Fibroblast of lung (primary cell): ENCODE data around the gene EDEM1. TPM values are rescaled to one million over a fixed set of nuclear protein-coding genes. Genes with fewer than 3 reads are reported as not detected.
A peak's percentile ranks its signal among the peaks of the same experiment; 100 is the strongest.

Experiments used
- DNase-seq, 2 donors: peaks; one replicate each; pipeline versions ENCODE4 v3.0.0 to v3.0.0-alpha.2; 2010; ENCODE audit warnings: low read depth in 2 of 2
- H2AFZ ChIP-seq: 2 replicates; pipeline ENCODE4 v1.5.1; 2012; ENCODE audit warnings: low read length, control low read depth, inconsistent platforms
- H3K27ac ChIP-seq: 2 replicates; pipeline ENCODE4 v1.5.1; 2011; ENCODE audit warnings: low read length, control low read depth; ENCODE audit not compliant: insufficient read depth
- H3K27me3 ChIP-seq: 2 replicates; pipeline ENCODE4 v1.5.1; 2011; ENCODE audit warnings: mild to moderate bottlenecking, low read length; ENCODE audit not compliant: control insufficient read depth, insufficient read depth
- H3K36me3 ChIP-seq: 2 replicates; pipeline ENCODE4 v1.5.1; 2011; ENCODE audit warnings: low read length; ENCODE audit not compliant: control insufficient read depth, insufficient read depth
- H3K4me1 ChIP-seq: 2 replicates; pipeline ENCODE4 v1.5.1; 2011; ENCODE audit warnings: low read length; ENCODE audit not compliant: control insufficient read depth, insufficient read depth; ENCODE audit errors: extremely low read depth
- H3K4me2 ChIP-seq: 2 replicates; pipeline ENCODE4 v1.5.1; 2011; ENCODE audit warnings: low read length, control low read depth; ENCODE audit not compliant: insufficient read depth; ENCODE audit errors: extremely low read depth
- H3K4me3 ChIP-seq, 4 experiments: fragments of 200-600 bp in 1 of 4; sonication (generic) in 1 of 4; replicated peaks in 1 of 4; 2 replicates each; pipeline ENCODE4 v1.5.1; 2011 to 2016; ENCODE audit warnings: low read length in 4 of 4, low read depth in 3 of 4, mild to moderate bottlenecking in 3 of 4, control low read depth in 2 of 4, inconsistent platforms in 1 of 4, mixed read lengths in 1 of 4; ENCODE audit not compliant: insufficient read depth in 1 of 4; ENCODE audit errors: control extremely low read depth in 1 of 4
- H3K79me2 ChIP-seq: 2 replicates; pipeline ENCODE4 v1.5.1; 2012; ENCODE audit warnings: mild to moderate bottlenecking, low read length, inconsistent platforms; ENCODE audit not compliant: control insufficient read depth, insufficient read depth
- H3K9ac ChIP-seq: 2 replicates; pipeline ENCODE4 v1.5.1; 2011; ENCODE audit warnings: mild to moderate bottlenecking, low read length, control low read depth; ENCODE audit not compliant: insufficient read depth
- H3K9me3 ChIP-seq: 2 replicates; pipeline ENCODE4 v1.5.1; 2012; ENCODE audit warnings: low read depth, low read length; ENCODE audit not compliant: control insufficient read depth, insufficient read depth
- H4K20me1 ChIP-seq: 2 replicates; pipeline ENCODE4 v1.5.1; 2011; ENCODE audit warnings: low read length; ENCODE audit not compliant: control insufficient read depth, insufficient read depth; ENCODE audit errors: extremely low read depth
- EZH2 ChIP-seq: IDR thresholded peaks from 2 replicates; pipeline ENCODE4 v1.5.1; 2012; ENCODE audit warnings: low read length, control low read depth, mild to moderate bottlenecking; ENCODE audit errors: missing control alignments
- polyA plus RNA-seq, 2 donors: library from polyadenylated mRNA; depleted of rRNA in 1 of 2; stranded (reverse) in 1 of 2; unstranded in 1 of 2; fragments of >200 nt; gene quantifications; 2 replicates each; pipeline ENCODE4 v1.2.1, GENCODE V29; 2011 to 2012; ENCODE audit warnings: missing spikeins in 1 of 2
- total RNA-seq: library from RNA; depleted of rRNA; stranded (reverse); fragments of >200 nt; gene quantifications from 2 replicates; pipeline ENCODE4 v1.2.1, GENCODE V29; 2014
- TF ChIP-seq, protein P1 (sequence below), 2 donors: IDR thresholded peaks in 1 of 2; conservative IDR thresholded peaks in 1 of 2; 1 replicate in 1 of 2; 2 replicates in 1 of 2; pipeline ENCODE4 v1.5.1; 2011 to 2012; ENCODE audit warnings: low read length in 2 of 2, control low read depth in 1 of 2, inconsistent platforms in 1 of 2, low read depth in 1 of 2, mild to moderate bottlenecking in 1 of 2

EDEM1 gene
- total and polyA plus RNA-seq, 2 donors (not counting 1 experiment from before 2014, with no cell fraction given), result 23.6 to 42.4 TPM

DNA sequence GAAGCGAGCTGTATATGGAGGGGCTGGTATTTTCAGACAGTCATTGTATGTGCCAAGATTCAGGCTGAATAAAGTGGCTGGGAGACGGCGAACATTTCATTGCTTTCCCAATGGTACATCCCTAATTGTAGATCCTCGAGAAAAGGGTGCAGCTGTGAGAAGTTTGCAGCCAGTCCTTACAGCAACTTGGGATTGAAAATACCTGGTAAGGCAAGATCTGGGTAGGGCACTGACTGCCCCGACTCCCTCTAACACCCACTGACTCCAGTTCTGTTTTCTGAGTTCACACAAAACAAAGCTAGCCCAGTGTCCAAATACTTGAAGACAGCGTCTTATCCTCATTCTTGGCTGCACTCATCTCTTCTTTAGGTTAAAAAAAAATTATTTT is 63.7 kb downstream of the EDEM1 start:
- H3K36me3 ChIP-seq, result no peaks in the 10 kb centered on the region

DNA sequence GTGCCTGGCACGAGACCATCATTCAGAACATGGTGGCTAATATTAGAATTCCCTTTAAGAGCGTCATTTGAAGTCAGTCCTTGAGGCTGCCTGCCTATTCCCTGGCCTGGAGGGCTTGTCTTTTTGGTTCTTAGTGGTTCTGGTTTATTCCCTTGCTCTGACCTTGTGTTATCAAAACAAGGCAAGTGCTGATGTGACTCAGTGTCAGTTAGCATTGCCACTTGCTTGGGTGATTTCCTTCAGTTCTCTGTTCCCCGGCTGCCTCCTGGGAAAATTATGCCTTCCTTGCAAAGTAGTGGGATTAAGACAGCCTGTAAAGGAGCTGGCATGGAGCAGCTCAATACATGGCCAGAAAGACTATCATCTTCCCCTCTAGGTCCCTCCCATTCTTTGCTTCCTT is 64.6 kb downstream of the EDEM1 start:
- Histone ChIP-seq H2AFZ (no peak overlapping the region), H3K27ac (no peak overlapping the region), H3K9me3 (no peaks in the 10 kb centered on the region), H3K4me2 (no peak overlapping the region), H3K27me3 (no peaks in the 10 kb centered on the region), H3K9ac (no peak overlapping the region), H3K4me3 (no peak overlapping the region), H4K20me1 (no peaks in the 10 kb centered on the region), H3K4me1 (no peaks in the 10 kb centered on the region), H3K36me3 (no peaks in the 10 kb centered on the region), H3K79me2 (no peaks in the 10 kb centered on the region)
- TF ChIP-seq, protein P1, sequence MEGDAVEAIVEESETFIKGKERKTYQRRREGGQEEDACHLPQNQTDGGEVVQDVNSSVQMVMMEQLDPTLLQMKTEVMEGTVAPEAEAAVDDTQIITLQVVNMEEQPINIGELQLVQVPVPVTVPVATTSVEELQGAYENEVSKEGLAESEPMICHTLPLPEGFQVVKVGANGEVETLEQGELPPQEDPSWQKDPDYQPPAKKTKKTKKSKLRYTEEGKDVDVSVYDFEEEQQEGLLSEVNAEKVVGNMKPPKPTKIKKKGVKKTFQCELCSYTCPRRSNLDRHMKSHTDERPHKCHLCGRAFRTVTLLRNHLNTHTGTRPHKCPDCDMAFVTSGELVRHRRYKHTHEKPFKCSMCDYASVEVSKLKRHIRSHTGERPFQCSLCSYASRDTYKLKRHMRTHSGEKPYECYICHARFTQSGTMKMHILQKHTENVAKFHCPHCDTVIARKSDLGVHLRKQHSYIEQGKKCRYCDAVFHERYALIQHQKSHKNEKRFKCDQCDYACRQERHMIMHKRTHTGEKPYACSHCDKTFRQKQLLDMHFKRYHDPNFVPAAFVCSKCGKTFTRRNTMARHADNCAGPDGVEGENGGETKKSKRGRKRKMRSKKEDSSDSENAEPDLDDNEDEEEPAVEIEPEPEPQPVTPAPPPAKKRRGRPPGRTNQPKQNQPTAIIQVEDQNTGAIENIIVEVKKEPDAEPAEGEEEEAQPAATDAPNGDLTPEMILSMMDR (conservative IDR thresholded peaks at IDR 0.05 in 1 of 2, IDR thresholded peaks at IDR 0.05 in 1 of 2; ENCODE audit: low read depth in 1 of 2, low read length in 2 of 2), result no peak
- TF ChIP-seq EZH2, result no peak
- no peak for DNase-seq

More for the DNA sequence above, 63.7 kb downstream of the EDEM1 start:
- no peaks in the 10 kb centered on the region for H3K79me2 ChIP-seq
- peak overlapping the region; percentile 80 for H3K4me2 ChIP-seq
- no peaks in the 10 kb centered on the region for H3K4me1 ChIP-seq
- no peaks in the 10 kb centered on the region for H4K20me1 ChIP-seq
- no peaks in the 10 kb centered on the region for H3K27me3 ChIP-seq
- TF ChIP-seq EZH2, result no peak
- TF ChIP-seq, protein P1 (conservative IDR thresholded peaks at IDR 0.05 in 1 of 2, IDR thresholded peaks at IDR 0.05 in 1 of 2; ENCODE audit: low read depth in 1 of 2, low read length in 2 of 2), result no peak
- no peak overlapping the region for H3K9ac ChIP-seq
- DNase-seq, result no peak
- peak overlapping the region; percentile 30 to 57 (median 41) for H3K4me3 ChIP-seq
- no peak overlapping the region for H3K27ac ChIP-seq
- no peaks in the 10 kb centered on the region for H3K9me3 ChIP-seq
- H2AFZ ChIP-seq, result peak overlapping the region; percentile 49

GRCh38 chr3:5254281-5255048 is 67.0 kb downstream of the EDEM1 start:
- Histone ChIP-seq H2AFZ (no peak overlapping the region), H3K36me3 (no peaks in the 10 kb centered on the region), H4K20me1 (no peaks in the 10 kb centered on the region), H3K4me2 (no peak overlapping the region), H3K4me3 (no peak overlapping the region), H3K27me3 (no peaks in the 10 kb centered on the region), H3K4me1 (no peaks in the 10 kb centered on the region), H3K27ac (no peak overlapping the region), H3K9ac (no peak overlapping the region), H3K9me3 (no peaks in the 10 kb centered on the region), H3K79me2 (no peaks in the 10 kb centered on the region)
- TF ChIP-seq, protein P1 (conservative IDR thresholded peaks at IDR 0.05 in 1 of 2, IDR thresholded peaks at IDR 0.05 in 1 of 2; ENCODE audit: low read depth in 1 of 2, low read length in 2 of 2), result no peak
- no peak for TF ChIP-seq EZH2
- DNase-seq, result no peak
